HepG2 (cell line): Measurements from ENCODE around the gene HOXB5. TPM values are rescaled to one million over a fixed set of nuclear protein-coding genes. Genes with fewer than 3 reads are reported as not detected.

Source experiments
- ATAC-seq: fragments of 200-7000 bp; cut with Tn5 transposase; 3 replicates; pipeline ENCODE4 v1.9.1; 2020; ENCODE audit warnings: mild to moderate bottlenecking, moderate library complexity
- BruUV-seq: library from RNA; stranded (reverse); fragments of 400-500 nt; replicated peaks from 2 replicates; lab custom pipeline; 2021; lab: Mats Ljungman, UMichigan
- CTCF ChIA-PET: fragments of 300-600 bp; formaldehyde crosslinking; extraction: SDS; loops from one replicate; lab custom pipeline; 2021; ENCODE audit warnings: low total read pairs, inconsistent platforms, low intra/inter-chr PET ratio; lab: Yijun Ruan, JAX
- POLR2A ChIA-PET: fragments of 350-600 bp; sonication (Branson Sonifier 250); formaldehyde crosslinking; loops from one replicate; lab custom pipeline; 2020; ENCODE audit warnings: antibody characterized with exemption, inconsistent platforms; lab: Yijun Ruan, JAX
- DNase-seq: peaks from one replicate; pipeline ENCODE4 v3.0.0-alpha.2; 2015; ENCODE audit warnings: low spot score
- FAIRE-seq: peaks from 3 replicates; lab custom pipeline; 2011; peaks lifted over from hg19 to GRCh38; lab: Jason Lieb, UNC
- H2AFZ ChIP-seq: one replicate; pipeline ENCODE4 v1.6.1; 2011; ENCODE audit warnings: low read length, inconsistent platforms
- H3K27ac ChIP-seq: fragments of 300-600 bp; 3 replicates; pipeline ENCODE4 v1.8.0; 2011; ENCODE audit warnings: mixed run types, mild to moderate bottlenecking, mixed read lengths, low read length, inconsistent platforms; ENCODE audit not compliant: insufficient read depth; ENCODE audit errors: extremely low read length
- H3K27me3 ChIP-seq, 2 experiments: fragments of 200-600 bp in 1 of 2; 2 replicates in 1 of 2; 3 replicates in 1 of 2; pipeline versions ENCODE4 v1.6.0 to v1.8.0; 2011; ENCODE audit warnings: low read length in 2 of 2, mild to moderate bottlenecking in 2 of 2, moderate library complexity in 2 of 2, inconsistent platforms in 1 of 2; ENCODE audit not compliant: insufficient read depth in 2 of 2, control insufficient read depth in 1 of 2
- H3K36me3 ChIP-seq, 2 experiments: fragments of 200-600 bp in 1 of 2; replicated peaks in 1 of 2; 2 replicates in 1 of 2; 3 replicates in 1 of 2; pipeline versions ENCODE4 v1.5.1 to v1.8.0; 2011; ENCODE audit warnings: low read length in 2 of 2, inconsistent platforms in 1 of 2; ENCODE audit not compliant: insufficient read depth in 2 of 2, control insufficient read depth in 1 of 2
- H3K4me1 ChIP-seq: 2 replicates; pipeline ENCODE4 v1.5.1; 2012; ENCODE audit warnings: low read length, inconsistent platforms; ENCODE audit not compliant: insufficient read depth
- H3K4me2 ChIP-seq: 2 replicates; pipeline ENCODE4 v1.6.0; 2011; ENCODE audit warnings: low read depth, low read length, inconsistent platforms
- H3K4me3 ChIP-seq, 3 experiments: fragments of 200-600 bp in 1 of 3; sonication (generic), shearing (Covaris generic) in 1 of 3; replicated peaks in 1 of 3; 2 replicates each; pipeline ENCODE4 v1.5.1; 2011 to 2016; ENCODE audit warnings: low read length in 3 of 3, inconsistent platforms in 2 of 3, low read depth in 2 of 3, mild to moderate bottlenecking in 2 of 3, control low read depth in 1 of 3, mixed read lengths in 1 of 3; ENCODE audit not compliant: insufficient read depth in 1 of 3
- H3K79me2 ChIP-seq: one replicate; pipeline ENCODE4 v1.6.1; 2011; ENCODE audit warnings: low read length, inconsistent platforms; ENCODE audit not compliant: insufficient read depth
- H3K9ac ChIP-seq: 2 replicates; pipeline ENCODE4 v1.6.0; 2011; ENCODE audit warnings: mild to moderate bottlenecking, low read depth, low read length, inconsistent platforms; ENCODE audit not compliant: insufficient read depth
- H3K9me3 ChIP-seq: 2 replicates; pipeline ENCODE4 v1.5.1; 2012; ENCODE audit warnings: mild to moderate bottlenecking, low read length
- H4K20me1 ChIP-seq: 2 replicates; pipeline ENCODE4 v1.6.0; 2011; ENCODE audit warnings: inconsistent platforms, mild to moderate bottlenecking, low read length, moderate library complexity; ENCODE audit not compliant: insufficient read depth
- ETS1 ChIP-seq: sonication (generic); formaldehyde crosslinking; IDR thresholded peaks from 2 replicates; pipeline ENCODE4 v1.4.0; 2020; ENCODE audit warnings: missing genetic modification reagents
- FIP1L1 ChIP-seq: fragments of 200-400 bp; formaldehyde crosslinking; IDR thresholded peaks from 2 replicates; pipeline ENCODE4 v1.6.1; 2018; ENCODE audit warnings: low read depth, mild to moderate bottlenecking, low read length, moderate library complexity, borderline replicate concordance; ENCODE audit not compliant: insufficient read depth
- MYC ChIP-seq: sonication (generic); formaldehyde crosslinking; IDR thresholded peaks from 2 replicates; pipeline ENCODE4 v1.9.0; 2021; ENCODE audit warnings: missing genetic modification reagents, borderline replicate concordance
- PATZ1 ChIP-seq: sonication (generic); formaldehyde crosslinking; IDR thresholded peaks from 2 replicates; pipeline ENCODE4 v1.4.0; 2020; ENCODE audit warnings: missing genetic modification reagents
- STAG1 ChIP-seq: sonication (generic); formaldehyde crosslinking; IDR thresholded peaks from 2 replicates; pipeline ENCODE4 v1.4.0; 2020; ENCODE audit warnings: missing genetic modification reagents
- TMF1 ChIP-seq: sonication (generic); formaldehyde crosslinking; IDR thresholded peaks from 2 replicates; pipeline ENCODE4 v1.8.1; 2022; ENCODE audit warnings: low read depth, missing genetic modification reagents
- ZNF407 ChIP-seq: sonication (generic); formaldehyde crosslinking; IDR thresholded peaks from one replicate; pipeline ENCODE4 v1.5.1; 2020; ENCODE audit warnings: mild to moderate bottlenecking, missing genetic modification reagents; ENCODE audit errors: not compliant biosample characterization
- ZNF619 ChIP-seq: sonication (generic); formaldehyde crosslinking; IDR thresholded peaks from 2 replicates; pipeline ENCODE4 v1.4.0; 2020; ENCODE audit warnings: mild to moderate bottlenecking, missing genetic modification reagents
- ZNF780A ChIP-seq: sonication (generic); formaldehyde crosslinking; IDR thresholded peaks from 2 replicates; pipeline ENCODE4 v1.8.0; 2022; ENCODE audit warnings: mild to moderate bottlenecking, missing genetic modification reagents, moderate library complexity
- WGBS: methylation state at CpG from one replicate; pipeline ENCODE4 v1.1.6; 2017; ENCODE audit warnings: low lambda C conversion rate; 5-methylcytosine and 5-hydroxymethylcytosine counted together
- in situ Hi-C: cut with HindIII; loops from 2 replicates; pipeline ENCODE4 v1.10.0; 2017; ENCODE audit warnings: low pct_unique_long_range_greater_than_20kb; ENCODE audit not compliant: extremely low pct_ligation_motif_present
- intact Hi-C: fragments of 100-400 bp; cut with micrococcal nuclease; formaldehyde crosslinking; loops from one replicate; pipeline ENCODE4 v1.10.0; 2022; ENCODE audit not compliant: unreplicated experiment
- polyA plus RNA-seq, 8 experiments: library from polyadenylated mRNA; depleted of rRNA in 3 of 8; stranded (reverse) in 7 of 8; unstranded in 1 of 8; fragments of >200 nt; fragmentation: Illumina TruSeq in 4 of 8; extraction: Trizol in 4 of 8; gene quantifications; 2 replicates each; pipeline versions ENCODE4 v1.2.1 to v1.2.3, GENCODE V29; 2011 to 2016; ENCODE audit warnings: low read depth in 4 of 8, missing spikeins in 1 of 8, mixed read lengths in 1 of 8; ENCODE audit not compliant: insufficient read depth in 1 of 8
- total RNA-seq, 5 experiments: library from RNA; depleted of rRNA; stranded (reverse); fragments of >200 nt; fragmentation: Illumina TruSeq; extraction: Trizol; gene quantifications; 2 replicates each; pipeline ENCODE4 v1.2.3, GENCODE V29; 2016; ENCODE audit warnings: low read depth in 1 of 5

The HOXB5 gene
- total and polyA plus RNA-seq, 2 of the 13 experiments (the other 11 are each of a cell fraction or from before 2014, with no cell fraction given) = not detected

GRCh38 chr17:48622857-48623256 is 29.3 kb upstream of the HOXB5 start:
- Histone ChIP-seq H3K9me3 (no peaks in the 10 kb centered on the region), H4K20me1 (peaks cover 3% of the 10 kb centered on the region; the same call in 1 of the 2 replicates), H3K79me2 (no peaks in the 10 kb centered on the region), H3K4me3 (no peak overlapping the region), H3K4me1 (no peaks in the 10 kb centered on the region), H3K27ac (no peak overlapping the region), H2AFZ (no peak overlapping the region), H3K36me3 (no peaks in the 10 kb centered on the region), H3K4me2 (no peak overlapping the region), H3K9ac (no peak overlapping the region), H3K27me3 (peaks cover 48 to 97% of the 10 kb centered on the region in 2 experiments)
- CTCF ChIA-PET = no interaction called here
- POLR2A ChIA-PET = no interaction called here
- BruUV-seq = no TSS peak
- no peak for ATAC-seq
- FAIRE-seq = no peak
- DNase-seq = no peak
- WGBS = 22% methylated on average over 11 of the region's 11 CpGs
- in situ Hi-C loops (no loop called here), intact Hi-C loops (no loop called here)
- TF ChIP-seq PATZ1 (CRISPR knock-in tag) (no peak), MYC (no peak), TMF1 (CRISPR knock-in tag) (no peak), ZNF780A (CRISPR knock-in tag) (no peak), ZNF407 (CRISPR knock-in tag) (no peak), ETS1 (CRISPR knock-in tag) (no peak), FIP1L1 (no peak), ZNF619 (CRISPR knock-in tag) (no peak), STAG1 (no peak)
